SK-N-SH treated with all-trans-retinoic acid at 6 μM for 48 hours (cell line): Measurements from ENCODE around the gene CACNA2D3.

Experiments
- RARB ChIP-seq: fragments of 250-450 bp; sonication (Bioruptor Pico); IDR thresholded peaks from 2 replicates; pipeline ENCODE4 v1.8.0; 2021; ENCODE audit warnings: mild to moderate bottlenecking, moderate library complexity
- TSHZ2 ChIP-seq: fragments of 250-450 bp; sonication (Bioruptor Pico); IDR thresholded peaks from 2 replicates; pipeline ENCODE4 v1.5.0; 2020; ENCODE audit warnings: mild to moderate bottlenecking, moderate library complexity
- ZFP30 ChIP-seq: fragments of 450-650 bp; formaldehyde crosslinking; IDR thresholded peaks from 2 replicates; pipeline ENCODE4 v1.5.0; 2022; ENCODE audit warnings: mild to moderate bottlenecking, moderate library complexity
- TF ChIP-seq, protein P1 (sequence below): fragments of 250-450 bp; sonication (Bioruptor Pico); IDR thresholded peaks from 2 replicates; pipeline ENCODE4 v1.8.0; 2021; ENCODE audit warnings: low read depth, mild to moderate bottlenecking, moderate library complexity, borderline replicate concordance
- TF ChIP-seq, protein P2 (sequence below): fragments of 250-450 bp; sonication (Bioruptor Pico); IDR thresholded peaks from 2 replicates; pipeline ENCODE4 v1.5.1; 2020; ENCODE audit warnings: low read depth, mild to moderate bottlenecking, moderate library complexity
- TF ChIP-seq, protein P3 (sequence below): fragments of 250-450 bp; sonication (Bioruptor Pico); IDR thresholded peaks from 2 replicates; pipeline ENCODE4 v1.8.0; 2020; ENCODE audit warnings: mild to moderate bottlenecking, moderate library complexity, borderline replicate concordance

- TF ChIP-seq, protein P1, sequence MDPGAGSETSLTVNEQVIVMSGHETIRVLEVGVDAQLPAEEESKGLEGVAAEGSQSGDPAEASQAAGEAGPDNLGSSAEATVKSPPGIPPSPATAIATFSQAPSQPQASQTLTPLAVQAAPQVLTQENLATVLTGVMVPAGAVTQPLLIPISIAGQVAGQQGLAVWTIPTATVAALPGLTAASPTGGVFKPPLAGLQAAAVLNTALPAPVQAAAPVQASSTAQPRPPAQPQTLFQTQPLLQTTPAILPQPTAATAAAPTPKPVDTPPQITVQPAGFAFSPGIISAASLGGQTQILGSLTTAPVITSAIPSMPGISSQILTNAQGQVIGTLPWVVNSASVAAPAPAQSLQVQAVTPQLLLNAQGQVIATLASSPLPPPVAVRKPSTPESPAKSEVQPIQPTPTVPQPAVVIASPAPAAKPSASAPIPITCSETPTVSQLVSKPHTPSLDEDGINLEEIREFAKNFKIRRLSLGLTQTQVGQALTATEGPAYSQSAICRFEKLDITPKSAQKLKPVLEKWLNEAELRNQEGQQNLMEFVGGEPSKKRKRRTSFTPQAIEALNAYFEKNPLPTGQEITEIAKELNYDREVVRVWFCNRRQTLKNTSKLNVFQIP (CRISPR knock-in tag) = no peak
- TF ChIP-seq, protein P2, sequence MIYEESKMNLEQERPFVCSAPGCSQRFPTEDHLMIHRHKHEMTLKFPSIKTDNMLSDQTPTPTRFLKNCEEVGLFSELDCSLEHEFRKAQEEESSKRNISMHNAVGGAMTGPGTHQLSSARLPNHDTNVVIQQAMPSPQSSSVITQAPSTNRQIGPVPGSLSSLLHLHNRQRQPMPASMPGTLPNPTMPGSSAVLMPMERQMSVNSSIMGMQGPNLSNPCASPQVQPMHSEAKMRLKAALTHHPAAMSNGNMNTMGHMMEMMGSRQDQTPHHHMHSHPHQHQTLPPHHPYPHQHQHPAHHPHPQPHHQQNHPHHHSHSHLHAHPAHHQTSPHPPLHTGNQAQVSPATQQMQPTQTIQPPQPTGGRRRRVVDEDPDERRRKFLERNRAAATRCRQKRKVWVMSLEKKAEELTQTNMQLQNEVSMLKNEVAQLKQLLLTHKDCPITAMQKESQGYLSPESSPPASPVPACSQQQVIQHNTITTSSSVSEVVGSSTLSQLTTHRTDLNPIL (CRISPR knock-in tag) = no peak
- TF ChIP-seq ZFP30 (CRISPR knock-in tag) = no peak
- no peak for TF ChIP-seq TSHZ2
- no peak for TF ChIP-seq RARB
- TF ChIP-seq, protein P3, sequence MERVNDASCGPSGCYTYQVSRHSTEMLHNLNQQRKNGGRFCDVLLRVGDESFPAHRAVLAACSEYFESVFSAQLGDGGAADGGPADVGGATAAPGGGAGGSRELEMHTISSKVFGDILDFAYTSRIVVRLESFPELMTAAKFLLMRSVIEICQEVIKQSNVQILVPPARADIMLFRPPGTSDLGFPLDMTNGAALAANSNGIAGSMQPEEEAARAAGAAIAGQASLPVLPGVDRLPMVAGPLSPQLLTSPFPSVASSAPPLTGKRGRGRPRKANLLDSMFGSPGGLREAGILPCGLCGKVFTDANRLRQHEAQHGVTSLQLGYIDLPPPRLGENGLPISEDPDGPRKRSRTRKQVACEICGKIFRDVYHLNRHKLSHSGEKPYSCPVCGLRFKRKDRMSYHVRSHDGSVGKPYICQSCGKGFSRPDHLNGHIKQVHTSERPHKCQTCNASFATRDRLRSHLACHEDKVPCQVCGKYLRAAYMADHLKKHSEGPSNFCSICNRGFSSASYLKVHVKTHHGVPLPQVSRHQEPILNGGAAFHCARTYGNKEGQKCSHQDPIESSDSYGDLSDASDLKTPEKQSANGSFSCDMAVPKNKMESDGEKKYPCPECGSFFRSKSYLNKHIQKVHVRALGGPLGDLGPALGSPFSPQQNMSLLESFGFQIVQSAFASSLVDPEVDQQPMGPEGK (CRISPR knock-in tag) = no peak
These were observed 405.2 kb downstream of the CACNA2D3 start for GRCh38 chr3:54527521-54527920.
